Activated CD4-positive, alpha-beta T cell treated with anti-CD3 and anti-CD28 coated beads, Interleukin-2, amount 10 ng/mL, durations not matched to agents 7 days and 5 days (primary cell): ENCODE results near the gene PRMT1. TPM values are rescaled to one million over a fixed set of nuclear protein-coding genes. Genes with fewer than 3 reads are reported as not detected.
A peak's percentile ranks its signal among the peaks of the same experiment; 100 is the strongest.
"Not testable (repeated sequence)": the region's sequence is repeated elsewhere in the genome, so short reads cannot be mapped to it uniquely, and the experiment has no call there.

Experiments
- CTCF ChIA-PET: fragments of 350-600 bp; sonication (Branson Sonifier 250); formaldehyde crosslinking; loops from one replicate; lab custom pipeline; 2021; ENCODE audit warnings: antibody characterized with exemption; lab: Charles Lee
- POLR2A ChIA-PET: fragments of 350-600 bp; sonication (Branson Sonifier 250); formaldehyde crosslinking; loops from one replicate; lab custom pipeline; 2021; ENCODE audit warnings: antibody characterized with exemption; lab: Charles Lee
- DNase-seq: peaks from one replicate; pipeline ENCODE4 v3.0.0-alpha.2; 2020
- H3K27ac Mint-ChIP-seq: one replicate; pipeline ENCODE4 v1.8.0; 2021; ENCODE audit warnings: mild to moderate bottlenecking, moderate library complexity, mixed read lengths
- H3K27me3 Mint-ChIP-seq: one replicate; pipeline ENCODE4 v1.8.0; 2021; ENCODE audit warnings: mixed read lengths
- H3K36me3 Mint-ChIP-seq: one replicate; pipeline ENCODE4 v1.8.0; 2021; ENCODE audit warnings: low read depth, mixed read lengths
- H3K4me1 Mint-ChIP-seq: one replicate; pipeline ENCODE4 v1.8.0; 2021; ENCODE audit warnings: mixed read lengths
- H3K4me3 Mint-ChIP-seq: one replicate; pipeline ENCODE4 v1.8.0; 2021; ENCODE audit warnings: mild to moderate bottlenecking, moderate library complexity, mixed read lengths
- H3K9me3 Mint-ChIP-seq: one replicate; pipeline ENCODE4 v1.8.0; 2021; ENCODE audit warnings: mixed read lengths
- total RNA-seq, 2 experiments: library from RNA; stranded (reverse); gene quantifications; one replicate each; pipeline ENCODE4 v1.2.3, GENCODE V29; 2021

The PRMT1 gene
- total RNA-seq, 2 experiments from 2014 or later = 125 to 130 TPM

GRCh38 chr19:49699364-49699763 is 22.3 kb downstream of the PRMT1 start:
- no peaks in the 10 kb centered on the region for H3K36me3 Mint-ChIP-seq
- no peaks in the 10 kb centered on the region for H3K4me1 Mint-ChIP-seq
- ChIA-PET POLR2A (no interaction called here), CTCF (no interaction called here)
- H3K27ac Mint-ChIP-seq = no peak overlapping the region
- no peak for DNase-seq
- peaks cover 11% of the 10 kb centered on the region for H3K27me3 Mint-ChIP-seq
- H3K4me3 Mint-ChIP-seq = no peak overlapping the region
- H3K9me3 Mint-ChIP-seq = no peaks in the 10 kb centered on the region

- no peaks in the 10 kb centered on the region for H3K4me1 Mint-ChIP-seq
- CTCF ChIA-PET = interaction anchor here (0.6 to 1.0 kb wide), 2 partner anchors 9 to 981 kb away, joined by 3 read pairs; no protein-coding TSS in a partner anchor
- no peak for DNase-seq
- H3K27me3 Mint-ChIP-seq = peaks cover 11% of the 10 kb centered on the region
- H3K9me3 Mint-ChIP-seq = no peaks in the 10 kb centered on the region
- H3K36me3 Mint-ChIP-seq = no peaks in the 10 kb centered on the region
- H3K4me3 Mint-ChIP-seq = no peak overlapping the region
- POLR2A ChIA-PET = no interaction called here
- no peak overlapping the region for H3K27ac Mint-ChIP-seq
Observed at GRCh38 chr19:49700563-49700962, 23.5 kb downstream of the PRMT1 start.

GRCh38 chr19:49701271-49701786 is 24.3 kb downstream of the PRMT1 start:
- Mint-ChIP-seq H3K27ac (no peak overlapping the region), H3K4me3 (no peak overlapping the region), H3K4me1 (no peaks in the 10 kb centered on the region), H3K27me3 (peaks cover 11% of the 10 kb centered on the region), H3K9me3 (no peaks in the 10 kb centered on the region), H3K36me3 (no peaks in the 10 kb centered on the region)
- ChIA-PET CTCF (interaction anchor here (1.3 kb wide), 1 partner anchor 16 kb away, joined by 6 read pairs; no protein-coding TSS in a partner anchor), POLR2A (no interaction called here)
- no peak for DNase-seq

- peaks cover 9% of the 10 kb centered on the region for H3K27me3 Mint-ChIP-seq
- CTCF ChIA-PET = interaction anchor here (1.2 to 1.3 kb wide), 2 partner anchors 11 to 24 kb away, joined by 3 to 4 read pairs; no protein-coding TSS in a partner anchor
- H3K9me3 Mint-ChIP-seq = no peaks in the 10 kb centered on the region
- DNase-seq = no peak
- no peak overlapping the region for H3K4me3 Mint-ChIP-seq
- POLR2A ChIA-PET = no interaction called here
- H3K27ac Mint-ChIP-seq = no peak overlapping the region
- H3K4me1 Mint-ChIP-seq = no peaks in the 10 kb centered on the region
- H3K36me3 Mint-ChIP-seq = no peaks in the 10 kb centered on the region
Observed at GRCh38 chr19:49704888-49705642, 28.0 kb downstream of the PRMT1 start.

- CTCF ChIA-PET = no interaction called here
- Mint-ChIP-seq H3K36me3 (no peaks in the 10 kb centered on the region), H3K9me3 (no peaks in the 10 kb centered on the region), H3K27ac (no peak overlapping the region), H3K27me3 (peaks cover 7% of the 10 kb centered on the region), H3K4me1 (no peaks in the 10 kb centered on the region), H3K4me3 (no peak overlapping the region)
- no peak for DNase-seq
- POLR2A ChIA-PET = no interaction called here
Observed at GRCh38 chr19:49705919-49706318, 28.8 kb downstream of the PRMT1 start.

GRCh38 chr19:49710372-49710951 is 33.4 kb downstream of the PRMT1 start:
- Mint-ChIP-seq H3K27ac (no peak overlapping the region), H3K36me3 (no peaks in the 10 kb centered on the region), H3K4me1 (peaks cover 1% of the 10 kb centered on the region), H3K27me3 (no peaks in the 10 kb centered on the region), H3K4me3 (no peak overlapping the region), H3K9me3 (peaks cover 2% of the 10 kb centered on the region)
- CTCF ChIA-PET = no interaction called here
- no peak for DNase-seq
- POLR2A ChIA-PET = no interaction called here

GRCh38 chr19:49712397-49712859 is 35.4 kb downstream of the PRMT1 start:
- no peak for DNase-seq
- ChIA-PET CTCF (interaction anchor here (1.4 kb wide), 1 partner anchor 32 kb away, joined by 4 read pairs; no protein-coding TSS in a partner anchor), POLR2A (no interaction called here)
- Mint-ChIP-seq H3K36me3 (no peaks in the 10 kb centered on the region), H3K27me3 (no peaks in the 10 kb centered on the region), H3K4me3 (no peak overlapping the region), H3K4me1 (peaks cover 9% of the 10 kb centered on the region), H3K27ac (no peak overlapping the region), H3K9me3 (peaks cover 2% of the 10 kb centered on the region)

- Mint-ChIP-seq H3K9me3 (peaks cover 4% of the 10 kb centered on the region), H3K27me3 (no peaks in the 10 kb centered on the region), H3K4me1 (peaks cover 14% of the 10 kb centered on the region), H3K27ac (no peak overlapping the region), H3K4me3 (no peak overlapping the region), H3K36me3 (no peaks in the 10 kb centered on the region)
- ChIA-PET CTCF (interaction anchor here (1.4 kb wide), 1 partner anchor 32 kb away, joined by 4 read pairs; no protein-coding TSS in a partner anchor), POLR2A (no interaction called here)
- no peak for DNase-seq
Observed at GRCh38 chr19:49713236-49713845, 36.3 kb downstream of the PRMT1 start.

GRCh38 chr19:49716154-49716553 is 39.1 kb downstream of the PRMT1 start:
- DNase-seq = no peak
- Mint-ChIP-seq H3K36me3 (no peaks in the 10 kb centered on the region), H3K27me3 (no peaks in the 10 kb centered on the region), H3K4me1 (peaks cover 18% of the 10 kb centered on the region), H3K9me3 (peaks cover 4% of the 10 kb centered on the region), H3K27ac (no peak overlapping the region), H3K4me3 (no peak overlapping the region)
- ChIA-PET POLR2A (no interaction called here), CTCF (interaction anchor here (1.0 to 1.1 kb wide), 2 partner anchors 11 to 18 kb away, joined by 3 to 4 read pairs; no protein-coding TSS in a partner anchor)

GRCh38 chr19:49718511-49718910 is 41.4 kb downstream of the PRMT1 start:
- peak overlapping the region; percentile 66 for H3K27ac Mint-ChIP-seq
- H3K27me3 Mint-ChIP-seq = no peaks in the 10 kb centered on the region
- H3K4me3 Mint-ChIP-seq = peak overlapping the region; percentile 38
- DNase-seq = no peak
- H3K36me3 Mint-ChIP-seq = no peaks in the 10 kb centered on the region
- peaks cover 18% of the 10 kb centered on the region for H3K4me1 Mint-ChIP-seq
- POLR2A ChIA-PET = no interaction called here
- CTCF ChIA-PET = interaction anchor here (0.6 to 1.7 kb wide), 5 partner anchors 12 to 391 kb away, joined by 3 to 13 read pairs (median 5); partner anchors contain the start of gene AP2A1
- peaks cover 4% of the 10 kb centered on the region for H3K9me3 Mint-ChIP-seq

- Mint-ChIP-seq H3K4me1 (peaks cover 18% of the 10 kb centered on the region), H3K27ac (peak overlapping the region; percentile 66), H3K4me3 (no peak overlapping the region), H3K9me3 (peaks cover 4% of the 10 kb centered on the region), H3K36me3 (no peaks in the 10 kb centered on the region), H3K27me3 (no peaks in the 10 kb centered on the region)
- POLR2A ChIA-PET = no interaction called here
- CTCF ChIA-PET = no interaction called here
- no peak for DNase-seq
Observed at GRCh38 chr19:49718991-49719390, 41.9 kb downstream of the PRMT1 start.

- H3K27ac Mint-ChIP-seq = peak overlapping the region; percentile 27
- DNase-seq, H3K9me3 Mint-ChIP-seq, H3K27me3 Mint-ChIP-seq, H3K36me3 Mint-ChIP-seq, H3K4me3 Mint-ChIP-seq: not testable (repeated sequence)
- H3K4me1 Mint-ChIP-seq = peaks cover 18% of the 10 kb centered on the region
- ChIA-PET POLR2A (interaction anchor here (0.7 kb wide), 1 partner anchor 30 kb away, joined by 12 read pairs; no protein-coding TSS in a partner anchor), CTCF (interaction anchor here (0.6 kb wide), 1 partner anchor 66 kb away, joined by 3 read pairs; no protein-coding TSS in a partner anchor)
Observed at GRCh38 chr19:49719420-49719819, 42.3 kb downstream of the PRMT1 start.
